EL (cell line): Measurements from ENCODE around the gene P2RX4.
"Not testable (repeated sequence)": the region's sequence is repeated elsewhere in the genome, so short reads cannot be mapped to it uniquely, and the experiment has no call there.

Experiments
- DNase-seq: peaks from one replicate; pipeline ENCODE4 v3.0.0-alpha.2; 2016

P2RX4 gene

DNA sequence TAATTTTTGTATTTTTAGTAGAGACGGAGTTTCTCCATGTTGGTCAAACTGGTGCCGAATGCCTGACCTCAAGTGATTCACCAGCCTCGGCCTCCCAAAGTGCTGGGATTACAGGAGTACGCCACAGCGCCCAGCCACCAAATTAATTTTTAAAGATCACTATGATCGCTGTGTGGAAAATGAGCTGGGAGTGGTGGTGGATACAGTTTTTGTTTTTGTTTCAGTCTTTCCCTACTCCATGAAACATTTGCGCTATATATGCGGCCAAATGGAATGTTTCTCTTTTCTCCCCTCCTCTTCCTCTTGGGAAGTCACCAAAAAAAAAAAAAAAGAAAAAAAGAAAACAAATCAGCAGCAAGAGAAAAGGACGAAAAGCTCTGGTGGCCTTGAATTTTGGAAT, 20.8 kb upstream of the P2RX4 start:
- DNase-seq: no peak

DNA sequence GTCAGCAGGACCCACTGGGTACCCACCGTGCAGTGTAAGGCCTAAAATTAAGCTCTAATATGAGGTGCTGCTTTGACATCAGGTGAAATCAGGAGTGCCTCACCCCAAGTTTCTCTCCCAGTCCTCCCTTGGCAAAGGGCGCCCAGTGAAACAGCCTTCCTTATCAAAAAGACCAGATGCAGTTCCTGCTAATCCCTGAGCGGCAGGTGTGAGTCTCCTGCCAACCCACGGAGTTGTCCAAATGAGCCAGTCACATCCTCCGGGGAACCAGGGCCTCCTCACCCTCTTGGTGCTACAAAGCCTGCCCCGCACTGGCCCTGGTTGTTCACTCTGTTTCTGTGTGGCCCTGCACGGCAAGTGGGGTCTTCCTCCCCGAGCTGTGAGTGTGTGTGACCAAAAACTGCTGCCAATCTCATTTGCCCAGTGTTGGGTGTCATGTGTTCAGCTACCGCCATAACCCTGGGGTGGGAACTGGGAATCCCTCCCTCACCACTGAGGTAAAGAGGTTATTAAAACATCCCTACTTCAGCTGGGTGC, 20.2 kb upstream of the P2RX4 start:
- no peak for DNase-seq

DNA sequence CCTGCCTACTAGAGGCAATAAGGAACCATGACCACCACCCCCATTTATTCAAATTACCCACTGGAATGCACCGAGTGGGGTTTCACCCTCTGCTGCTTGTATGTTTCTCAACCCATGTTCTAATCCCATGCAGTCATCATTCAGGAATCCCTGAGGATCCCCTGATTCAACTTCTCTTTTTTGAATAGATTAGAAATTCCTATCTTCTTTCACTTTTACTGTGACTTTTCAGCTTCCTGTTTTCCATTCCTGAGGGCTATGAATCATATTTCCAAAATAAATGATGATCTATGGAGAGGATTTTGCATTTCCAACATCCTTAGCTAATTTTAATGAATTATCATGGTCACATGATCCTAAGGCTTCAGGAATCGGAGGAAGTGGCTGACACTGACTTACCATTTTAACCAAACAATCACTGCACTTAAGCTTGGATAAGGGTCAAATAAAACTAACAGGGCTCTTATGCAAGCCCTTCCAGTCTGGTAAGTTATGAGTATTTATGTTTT, 19.4 kb upstream of the P2RX4 start:
- DNase-seq: peak; percentile 98

DNA sequence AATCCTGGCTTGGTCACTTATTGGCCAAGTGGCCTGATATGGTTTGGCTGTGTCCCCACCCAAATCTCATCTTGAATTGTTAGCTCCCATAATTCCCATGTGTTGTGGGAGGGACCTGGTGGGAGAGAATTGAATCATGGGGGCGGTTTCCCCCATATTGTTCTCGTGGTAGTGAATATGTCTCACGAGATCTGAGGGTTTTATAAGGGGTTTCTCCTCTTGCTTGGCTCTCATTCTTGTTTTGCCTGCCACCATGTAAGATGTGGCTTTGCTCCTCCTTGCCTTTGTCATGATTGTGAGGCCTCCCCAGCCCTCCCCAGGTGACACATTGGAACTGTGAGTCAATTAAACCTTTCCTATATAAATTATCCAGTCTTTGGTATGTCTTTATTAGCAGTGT, 18.8 kb upstream of the P2RX4 start:
- DNase-seq: no peak

DNA sequence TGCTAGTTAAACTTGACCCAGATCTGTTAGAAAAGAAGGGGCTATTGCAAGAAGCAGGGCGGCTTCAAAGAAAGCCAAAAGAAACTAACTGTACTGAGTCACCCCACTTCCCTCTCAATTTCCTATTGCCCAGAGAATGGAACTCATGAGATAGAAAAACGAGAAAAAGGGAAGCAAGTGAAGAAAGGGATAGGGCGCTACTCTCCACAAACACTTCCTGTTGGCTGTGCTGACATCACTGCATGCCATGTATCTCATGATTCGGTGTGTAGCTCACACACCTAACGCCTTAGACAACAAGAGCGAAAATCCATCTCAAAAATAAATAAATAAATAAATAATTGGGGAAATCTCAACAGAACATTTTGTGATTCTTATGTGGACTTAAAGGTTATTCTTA, 13.0 kb upstream of the P2RX4 start:
- no peak for DNase-seq

- no peak for DNase-seq
These were observed 11.0 kb upstream of the P2RX4 start for GRCh38 chr12:121198949-121199348.

DNA sequence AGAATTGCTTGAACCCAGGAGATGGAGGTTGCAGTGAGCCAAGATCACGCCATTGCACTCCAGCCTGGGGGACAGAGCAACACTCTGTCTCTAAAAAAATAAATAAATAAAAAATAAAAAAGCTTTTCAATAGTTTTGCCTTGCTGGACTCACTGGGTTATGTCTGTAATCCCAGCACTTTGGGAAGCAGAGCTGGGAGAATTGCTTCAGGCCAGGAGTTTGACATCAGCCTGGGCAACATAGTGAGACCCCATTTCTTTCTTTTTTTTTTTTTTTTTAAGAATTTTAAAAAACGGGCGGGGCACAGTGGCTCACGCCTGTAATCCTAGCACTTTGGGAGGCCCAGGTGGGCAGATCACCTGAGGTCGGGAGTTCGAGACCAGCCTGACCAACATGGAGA, 8.8 kb upstream of the P2RX4 start:
- DNase-seq: not testable (repeated sequence)

GRCh38 chr12:121202407-121203355, 7.2 kb upstream of the P2RX4 start:
- peak; percentile 42 for DNase-seq

DNA sequence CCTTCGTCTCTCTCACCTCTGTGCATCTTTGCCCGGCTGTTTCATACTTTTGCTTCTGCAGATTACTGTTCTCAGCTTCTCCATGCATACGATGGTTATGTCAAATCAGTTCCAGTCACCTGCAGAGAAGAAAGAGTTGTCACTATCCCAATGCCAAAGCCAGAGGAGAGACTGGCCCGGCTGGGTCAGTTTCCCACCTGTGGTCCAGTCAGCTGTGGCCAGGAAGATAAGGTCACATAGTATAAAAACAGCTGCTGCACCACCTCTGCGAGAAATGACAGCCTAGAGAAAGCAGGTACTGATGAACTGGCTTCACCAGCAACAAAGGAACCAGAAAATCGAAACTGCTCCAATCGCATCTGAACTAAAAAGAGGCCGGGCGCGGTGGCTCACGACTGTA, 6.4 kb upstream of the P2RX4 start:
- no peak for DNase-seq

- no peak for DNase-seq
These were observed 4.4 kb upstream of the P2RX4 start for GRCh38 chr12:121205491-121205890.

DNA sequence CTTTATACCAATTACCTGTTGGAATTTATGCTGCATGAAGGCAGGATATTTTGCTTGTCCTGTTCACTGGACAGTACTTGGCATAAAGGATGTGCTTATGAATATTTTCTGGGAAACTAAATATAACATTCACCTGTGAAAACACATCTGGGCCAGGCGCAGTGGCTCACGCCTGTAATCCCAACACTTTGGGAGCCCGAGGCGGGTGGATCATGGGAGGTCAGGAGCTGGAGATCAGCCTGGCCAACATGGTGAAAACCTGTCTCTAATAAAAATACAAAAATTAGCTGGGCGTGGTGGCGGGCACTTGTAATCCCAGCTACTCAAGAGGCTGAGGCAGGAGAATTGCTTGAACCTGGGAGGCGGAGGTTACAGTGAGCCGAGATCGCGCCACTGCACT, 1.4 kb upstream of the P2RX4 start:
- DNase-seq: not testable (repeated sequence)

GRCh38 chr12:121209221-121209620, 708 bp upstream of the P2RX4 start:
- no peak for DNase-seq

- DNase-seq: no peak
These were observed 2.9 kb downstream of the P2RX4 start for GRCh38 chr12:121212875-121213274.

DNA sequence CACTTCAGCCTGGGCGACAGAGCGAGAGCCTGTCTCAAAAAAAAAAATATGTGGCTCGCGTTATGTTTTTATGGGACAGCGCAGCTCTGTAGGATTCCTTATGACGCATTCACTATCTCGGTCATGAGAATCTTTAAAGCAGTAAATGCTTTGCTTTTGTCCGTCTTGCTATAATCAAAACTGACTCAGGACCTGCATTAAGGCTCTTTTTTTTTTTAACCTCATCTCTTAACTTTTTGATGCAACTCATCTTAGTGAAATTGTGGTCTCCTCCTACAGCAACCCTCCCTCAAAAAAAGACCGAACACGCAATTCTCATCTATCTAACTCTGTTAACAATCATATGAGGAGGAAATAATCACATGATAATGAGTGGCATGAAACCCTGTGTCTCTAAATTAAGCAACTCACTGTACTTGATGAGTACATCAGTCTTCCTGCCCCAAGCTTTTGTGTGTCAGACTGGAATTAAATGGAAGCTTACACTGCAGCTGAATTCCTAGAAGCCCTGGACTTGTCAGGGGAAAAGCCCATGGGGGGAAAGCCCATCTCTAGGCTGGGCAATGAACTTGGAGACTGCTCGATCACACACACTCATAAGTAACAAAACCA, 4.3 kb downstream of the P2RX4 start:
- DNase-seq: peak; percentile 55

GRCh38 chr12:121214855-121215745, 5.2 kb downstream of the P2RX4 start:
- DNase-seq: peak; percentile 93

GRCh38 chr12:121216102-121216501, 6.2 kb downstream of the P2RX4 start:
- DNase-seq: no peak

- no peak for DNase-seq
These were observed 7.1 kb downstream of the P2RX4 start for GRCh38 chr12:121217063-121217462.

DNA sequence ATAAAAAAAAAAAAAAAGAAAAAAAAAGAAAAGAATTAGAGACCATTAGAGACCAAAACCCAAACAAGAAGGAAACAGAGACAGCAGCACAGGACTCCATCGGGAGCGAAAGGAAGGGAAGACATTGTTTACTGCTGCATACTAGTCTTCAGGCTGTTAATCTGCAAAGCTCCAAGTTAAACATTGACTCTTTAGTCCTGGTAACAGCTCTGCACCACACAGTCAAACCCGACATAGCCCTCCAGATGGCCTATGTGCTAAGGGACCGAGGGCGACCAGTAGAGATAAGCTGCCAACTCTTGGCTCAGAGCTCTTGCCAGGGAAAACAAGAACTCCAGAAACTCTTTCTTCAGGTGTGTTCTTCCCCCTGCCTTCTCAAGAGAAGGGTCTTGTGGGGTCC, 7.8 kb downstream of the P2RX4 start:
- DNase-seq: no peak

DNA sequence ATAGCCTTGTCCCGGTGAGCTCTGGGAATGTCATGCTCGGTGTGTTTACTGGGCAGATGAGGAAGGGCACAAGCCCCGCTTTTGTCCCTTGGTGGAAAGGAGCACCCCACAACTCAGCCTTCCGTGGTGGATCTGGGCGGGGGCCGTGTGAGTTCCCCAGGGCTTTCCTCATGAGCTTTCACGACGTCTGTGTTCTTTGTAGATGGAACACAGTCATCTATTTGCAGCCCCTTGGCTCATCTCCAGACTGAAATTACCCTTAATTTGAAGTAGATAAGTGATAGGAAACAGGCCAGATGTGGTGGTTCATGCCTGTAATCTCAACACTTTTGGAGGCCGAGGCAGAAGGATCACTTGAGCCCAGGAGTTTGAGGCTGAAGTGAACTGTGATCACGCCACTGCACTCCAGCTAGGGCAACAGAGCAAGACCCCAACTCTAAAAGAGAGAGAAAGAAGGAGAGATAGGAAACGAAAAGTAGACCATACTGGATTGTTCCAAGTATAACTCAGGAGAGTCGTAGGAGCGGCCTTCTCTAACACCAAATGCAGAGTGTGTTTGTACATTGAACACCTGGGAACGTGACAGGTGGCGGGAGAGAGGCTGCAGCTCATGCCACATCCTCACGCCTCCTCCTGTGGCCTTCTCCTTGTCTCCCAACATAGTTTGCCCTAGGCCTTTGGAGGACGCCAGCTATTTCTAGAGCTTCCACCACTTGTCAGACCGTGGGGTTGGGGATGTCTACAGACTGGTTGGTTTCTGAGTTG, 8.8 kb downstream of the P2RX4 start:
- DNase-seq: no peak

- no peak for DNase-seq
These were observed 9.5 kb downstream of the P2RX4 start for GRCh38 chr12:121219353-121219986.

- DNase-seq: no peak
These were observed 12.9 kb downstream of the P2RX4 start for GRCh38 chr12:121222847-121223246.
